H9 (cell line): ENCODE data around the gene EIF2S2. TPM values are rescaled to one million over a fixed set of nuclear protein-coding genes. Genes with fewer than 3 reads are reported as not detected.

Source experiments
- DNase-seq: peaks from one replicate; pipeline ENCODE4 v3.0.0-alpha.2; 2017
- H2AFZ ChIP-seq: one replicate; pipeline ENCODE4 v1.6.1; 2013; ENCODE audit warnings: mild to moderate bottlenecking, low read length, control low read depth, moderate library complexity
- H2AK5ac ChIP-seq: 2 replicates; pipeline ENCODE4 v1.6.1; 2013; ENCODE audit warnings: low read length, control low read depth, mixed read lengths; ENCODE audit not compliant: insufficient read length
- H2BK120ac ChIP-seq: one replicate; pipeline ENCODE4 v1.6.1; 2013; ENCODE audit warnings: low read depth, mild to moderate bottlenecking, low read length, control low read depth, inconsistent platforms; ENCODE audit not compliant: poor library complexity, severe bottlenecking
- H2BK12ac ChIP-seq: 2 replicates; pipeline ENCODE4 v1.6.1; 2013; ENCODE audit warnings: low read length, control low read depth, mixed read lengths, low read depth; ENCODE audit not compliant: insufficient read length
- H2BK15ac ChIP-seq: 2 replicates; pipeline ENCODE4 v1.6.1; 2013; ENCODE audit warnings: low read depth, low read length, control low read depth
- H2BK20ac ChIP-seq: one replicate; pipeline ENCODE4 v1.6.1; 2013; ENCODE audit warnings: low read depth, mild to moderate bottlenecking, low read length, control low read depth, inconsistent platforms; ENCODE audit not compliant: poor library complexity, severe bottlenecking
- H2BK5ac ChIP-seq: 2 replicates; pipeline ENCODE4 v1.6.1; 2013; ENCODE audit warnings: low read length, control low read depth, mixed read lengths; ENCODE audit not compliant: insufficient read length
- H3K14ac ChIP-seq: 2 replicates; pipeline ENCODE4 v1.6.1; 2013; ENCODE audit warnings: low read length, control low read depth; ENCODE audit not compliant: insufficient read depth
- H3K18ac ChIP-seq: 2 replicates; pipeline ENCODE4 v1.6.1; 2013; ENCODE audit warnings: low read depth, mild to moderate bottlenecking, mixed read lengths, low read length, control low read depth; ENCODE audit not compliant: insufficient read length
- H3K23ac ChIP-seq: 2 replicates; pipeline ENCODE4 v1.6.1; 2013; ENCODE audit warnings: low read length, control low read depth, mixed read lengths, low read depth; ENCODE audit not compliant: insufficient read length
- H3K23me2 ChIP-seq: 2 replicates; pipeline ENCODE4 v1.6.1; 2013; ENCODE audit warnings: low read depth, mild to moderate bottlenecking, mixed read lengths, low read length, control low read depth; ENCODE audit not compliant: insufficient read length, poor library complexity, severe bottlenecking
- H3K27ac ChIP-seq: 2 replicates; pipeline ENCODE4 v1.5.1; 2013; ENCODE audit warnings: low read length, control low read depth, mixed read lengths, low read depth; ENCODE audit not compliant: insufficient read length
- H3K27me3 ChIP-seq: 2 replicates; pipeline ENCODE4 v1.6.1; 2013; ENCODE audit warnings: low read length, control low read depth, inconsistent platforms; ENCODE audit not compliant: insufficient read depth
- H3K4ac ChIP-seq: 2 replicates; pipeline ENCODE4 v1.6.1; 2013; ENCODE audit warnings: low read depth, mild to moderate bottlenecking, control low read depth, inconsistent platforms, low read length, moderate library complexity
- H3K4me1 ChIP-seq: 2 replicates; pipeline ENCODE4 v1.6.1; 2013; ENCODE audit warnings: low read length, control low read depth, inconsistent platforms; ENCODE audit not compliant: insufficient read depth
- H3K4me2 ChIP-seq: 2 replicates; pipeline ENCODE4 v1.6.1; 2013; ENCODE audit warnings: low read length, control low read depth, mixed read lengths; ENCODE audit not compliant: insufficient read length, insufficient read depth
- H3K56ac ChIP-seq: 2 replicates; pipeline ENCODE4 v1.6.1; 2013; ENCODE audit warnings: low read depth, mild to moderate bottlenecking, mixed read lengths, low read length, control low read depth; ENCODE audit not compliant: insufficient read length
- H3K79me1 ChIP-seq: 2 replicates; pipeline ENCODE4 v1.6.1; 2013; ENCODE audit warnings: low read depth, mild to moderate bottlenecking, moderate library complexity, low read length, control low read depth, inconsistent platforms; ENCODE audit not compliant: insufficient read depth, poor library complexity, severe bottlenecking
- H3K79me2 ChIP-seq: 2 replicates; pipeline ENCODE4 v1.6.1; 2013; ENCODE audit warnings: low read length, control low read depth, inconsistent platforms; ENCODE audit not compliant: insufficient read depth
- H3K9ac ChIP-seq: 2 replicates; pipeline ENCODE4 v1.6.1; 2013; ENCODE audit warnings: low read length, control low read depth, mixed read lengths; ENCODE audit not compliant: insufficient read length; ENCODE audit errors: extremely low read depth
- H3K9me3 ChIP-seq: one replicate; pipeline ENCODE4 v1.6.1; 2013; ENCODE audit warnings: low read depth, low read length, inconsistent platforms; ENCODE audit not compliant: control insufficient read depth
- H3T11ph ChIP-seq: one replicate; pipeline ENCODE4 v1.6.1; 2013; ENCODE audit warnings: mild to moderate bottlenecking, low read length, control low read depth, inconsistent platforms
- H4K20me1 ChIP-seq: one replicate; pipeline ENCODE4 v1.6.1; 2013; ENCODE audit not compliant: control insufficient read depth, insufficient read length, insufficient read depth
- H4K5ac ChIP-seq: 2 replicates; pipeline ENCODE4 v1.6.1; 2013; ENCODE audit warnings: low read depth, mild to moderate bottlenecking, mixed read lengths, low read length, control low read depth; ENCODE audit not compliant: insufficient read length
- H4K8ac ChIP-seq: replicated peaks from 2 replicates; pipeline ENCODE4 v1.6.1; 2013; ENCODE audit warnings: low read length, control low read depth, mixed read lengths, low read depth; ENCODE audit not compliant: insufficient read length
- H4K91ac ChIP-seq: 2 replicates; pipeline ENCODE4 v1.6.1; 2013; ENCODE audit warnings: low read depth, mild to moderate bottlenecking, moderate library complexity, mixed read lengths, low read length, control low read depth; ENCODE audit not compliant: insufficient read length
- H3K27ac Mint-ChIP-seq, 3 experiments: 2 replicates in 2 of 3; 3 replicates in 1 of 3; pipeline ENCODE4 v1.8.0; 2020 to 2021; ENCODE audit warnings: mixed read lengths in 3 of 3, mild to moderate bottlenecking in 1 of 3, moderate library complexity in 1 of 3
- H3K27me3 Mint-ChIP-seq: 2 replicates; pipeline ENCODE4 v1.8.0; 2021; ENCODE audit warnings: low read depth, mild to moderate bottlenecking, moderate library complexity, mixed read lengths
- H3K36me3 Mint-ChIP-seq, 3 experiments: 2 replicates in 2 of 3; 3 replicates in 1 of 3; pipeline ENCODE4 v1.8.0; 2020 to 2021; ENCODE audit warnings: low read depth in 3 of 3, mixed read lengths in 3 of 3; ENCODE audit not compliant: insufficient read depth in 1 of 3
- H3K4me1 Mint-ChIP-seq, 2 experiments: 2 replicates each; pipeline ENCODE4 v1.8.0; 2020; ENCODE audit warnings: mixed read lengths in 2 of 2
- H3K4me3 Mint-ChIP-seq, 2 experiments: 2 replicates in 1 of 2; 3 replicates in 1 of 2; pipeline ENCODE4 v1.8.0; 2020 to 2021; ENCODE audit warnings: mild to moderate bottlenecking in 2 of 2, mixed read lengths in 2 of 2, moderate library complexity in 1 of 2
- H3K9me3 Mint-ChIP-seq, 2 experiments: 2 replicates in 1 of 2; 3 replicates in 1 of 2; pipeline ENCODE4 v1.8.0; 2020; ENCODE audit warnings: mild to moderate bottlenecking in 2 of 2, mixed read lengths in 2 of 2, moderate library complexity in 1 of 2
- CTCF ChIP-seq: fragments of 200-600 bp; sonication (generic); conservative IDR thresholded peaks from 3 replicates; pipeline ENCODE4 v1.8.0; 2021; ENCODE audit warnings: antibody characterized with exemption, mild to moderate bottlenecking
- WGBS: extraction: QIAGEN DNeasy Blood & Tissue Kit; methylation state at CpG from one replicate; pipeline ENCODE4 v1.1.7; 2013; ENCODE audit warnings: missing lambda C conversion rate, low lambda C conversion rate, mixed read lengths; ENCODE audit not compliant: insufficient read length; ENCODE audit errors: extremely low coverage; 5-methylcytosine and 5-hydroxymethylcytosine counted together
- total RNA-seq: library from RNA; stranded (reverse); gene quantifications from 2 replicates; pipeline ENCODE4 v1.2.1, GENCODE V29; 2021

Gene EIF2S2
- total RNA-seq, 1 experiment from 2014 or later = 188 TPM

- peak overlapping the region in 1 of 3 experiments; percentile 52; a peak in 2 of 7 replicates for H3K27ac Mint-ChIP-seq
- Histone ChIP-seq H3K18ac (no peak overlapping the region), H4K20me1 (no peaks in the 10 kb centered on the region)
These were observed 61.9 kb downstream of the EIF2S2 start for GRCh38 chr20:34049897-34050695.

More at GRCh38 chr20:34049897-34050695, 61.9 kb downstream of the EIF2S2 start:
- Mint-ChIP-seq H3K4me1 (peaks cover 40 to 49% of the 10 kb centered on the region in 2 experiments), H3K36me3 (no peaks in the 10 kb centered on the region; a peak in 3 of 7 replicates), H3K4me3 (no peak overlapping the region), H3K9me3 (no peaks in the 10 kb centered on the region), H3K27me3 (no peaks in the 10 kb centered on the region)
- Histone ChIP-seq H2BK12ac (no peak overlapping the region), H3K56ac (no peak overlapping the region), H2BK15ac (no peak overlapping the region), H3T11ph (no peak overlapping the region), H3K4me1 (peaks cover 11% of the 10 kb centered on the region), H2AFZ (no peak overlapping the region), H3K4ac (no peak overlapping the region), H3K27ac (no peak overlapping the region), H4K8ac (no peak overlapping the region), H3K23me2 (no peaks in the 10 kb centered on the region), H2BK120ac (no peak overlapping the region), H3K14ac (no peak overlapping the region; the same call in 1 of the 2 replicates), H3K9ac (no peak overlapping the region), H3K27me3 (no peaks in the 10 kb centered on the region), H2BK20ac (no peak overlapping the region), H3K79me2 (peaks cover 2% of the 10 kb centered on the region; the same call in 1 of the 2 replicates), H3K9me3 (no peaks in the 10 kb centered on the region), H2AK5ac (no peak overlapping the region), H2BK5ac (no peak overlapping the region), H3K4me2 (no peak overlapping the region), H3K23ac (no peak overlapping the region), H4K5ac (no peak overlapping the region), H4K91ac (no peak overlapping the region), H3K79me1 (peaks cover 10% of the 10 kb centered on the region)
- no peak for TF ChIP-seq CTCF
- no CpG with 5 or more reads among the region's 4 CpGs for WGBS
- no peak for DNase-seq
